ENCODE results near the gene ZC3HAV1.
"Not testable (repeated sequence)": the region's sequence is repeated elsewhere in the genome, so short reads cannot be mapped to it uniquely, and the experiment has no call there.

DNA sequence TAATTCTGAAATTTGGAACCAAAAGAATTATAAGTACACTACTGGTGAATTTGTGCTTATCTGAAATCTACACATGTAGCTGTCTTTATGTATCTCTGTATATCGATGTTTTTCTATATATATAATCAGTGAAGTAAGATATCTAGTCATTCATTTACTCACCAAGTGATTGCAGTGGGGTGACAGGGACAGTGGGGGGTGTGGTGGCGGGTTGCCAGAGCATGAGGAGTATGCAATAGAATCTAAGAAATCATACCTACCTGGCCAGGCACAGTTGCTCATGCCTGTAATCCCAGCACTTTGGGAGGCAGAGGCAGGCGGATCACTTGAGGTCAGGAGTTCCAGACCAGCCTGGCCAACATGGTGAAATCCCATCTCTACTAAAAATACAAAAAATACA, 15.5 kb upstream of the ZC3HAV1 start:
- TF ChIP-seq, protein P1, sequence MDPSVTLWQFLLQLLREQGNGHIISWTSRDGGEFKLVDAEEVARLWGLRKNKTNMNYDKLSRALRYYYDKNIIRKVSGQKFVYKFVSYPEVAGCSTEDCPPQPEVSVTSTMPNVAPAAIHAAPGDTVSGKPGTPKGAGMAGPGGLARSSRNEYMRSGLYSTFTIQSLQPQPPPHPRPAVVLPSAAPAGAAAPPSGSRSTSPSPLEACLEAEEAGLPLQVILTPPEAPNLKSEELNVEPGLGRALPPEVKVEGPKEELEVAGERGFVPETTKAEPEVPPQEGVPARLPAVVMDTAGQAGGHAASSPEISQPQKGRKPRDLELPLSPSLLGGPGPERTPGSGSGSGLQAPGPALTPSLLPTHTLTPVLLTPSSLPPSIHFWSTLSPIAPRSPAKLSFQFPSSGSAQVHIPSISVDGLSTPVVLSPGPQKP (IDR thresholded peaks at IDR 0.05; ENCODE audit: low read depth, low read length): not testable (repeated sequence)
- TF ChIP-seq EZH2 (IDR thresholded peaks at IDR 0.05; ENCODE audit: borderline replicate concordance, control insufficient read depth, low read depth, low read length); POLR2A (IDR thresholded peaks at IDR 0.05; ENCODE audit: low read depth, low read length); ZNF384 (IDR thresholded peaks at IDR 0.05; ENCODE audit: borderline replicate concordance, low read depth, low read length); ATF2 (IDR thresholded peaks at IDR 0.05; ENCODE audit: low read length): not testable (repeated sequence)

Measured in GM12878 (cell line).